K562 (cell line): ENCODE results near the gene SUSD3. TPM values are rescaled to one million over a fixed set of nuclear protein-coding genes. Genes with fewer than 3 reads are reported as not detected.

Experiments used
- CBX1 ChIP-seq: sonication (generic); IDR thresholded peaks from 2 replicates; pipeline ENCODE4 v1.6.1; 2016; ENCODE audit warnings: antibody characterized with exemption, low read depth, mild to moderate bottlenecking
- CBX3 ChIP-seq, 2 experiments: IDR thresholded peaks; 1 replicate in 1 of 2; 2 replicates in 1 of 2; pipeline ENCODE4 v1.6.1; 2012; ENCODE audit warnings: inconsistent platforms in 2 of 2, low read length in 2 of 2, borderline replicate concordance in 1 of 2, control low read depth in 1 of 2
- FOXP4 ChIP-seq: sonication (generic); formaldehyde crosslinking; IDR thresholded peaks from 2 replicates; pipeline ENCODE4 v1.8.0; 2022; ENCODE audit warnings: mild to moderate bottlenecking, missing genetic modification reagents, borderline replicate concordance
- GTF2B ChIP-seq: IDR thresholded peaks from 2 replicates; pipeline ENCODE4 v1.6.1; 2011; ENCODE audit not compliant: insufficient read length; ENCODE audit errors: extremely low read depth
- HCFC1 ChIP-seq: IDR thresholded peaks from 2 replicates; pipeline ENCODE4 v1.6.1; 2012; ENCODE audit warnings: low read depth, low read length, improper control_type of control experiment
- JUND ChIP-seq, 2 experiments: IDR thresholded peaks; 2 replicates in 1 of 2; 3 replicates in 1 of 2; pipeline ENCODE4 v1.6.1; 2011; ENCODE audit warnings: borderline replicate concordance in 2 of 2, low read depth in 2 of 2, low read length in 2 of 2, improper control_type of control experiment in 1 of 2, missing biosample characterization in 1 of 2, missing genetic modification characterization in 1 of 2, missing genetic modification reagents in 1 of 2
- KLF13 ChIP-seq: fragments of 450-650 bp; IDR thresholded peaks from 2 replicates; pipeline ENCODE4 v1.6.1; 2016; ENCODE audit warnings: missing genetic modification characterization, low read depth, mild to moderate bottlenecking, missing compliant biosample characterization, moderate library complexity, borderline replicate concordance
- MAX ChIP-seq: sonication (generic); formaldehyde crosslinking; IDR thresholded peaks from 2 replicates; pipeline ENCODE4 v1.9.0; 2022; ENCODE audit warnings: mild to moderate bottlenecking, missing genetic modification reagents
- MAZ ChIP-seq, 2 experiments: fragments of 450-650 bp in 1 of 2; sonication (generic) in 1 of 2; formaldehyde crosslinking; IDR thresholded peaks in 1 of 2; conservative IDR thresholded peaks in 1 of 2; 2 replicates each; pipeline versions ENCODE4 v1.4.0 to v1.5.0; 2020; ENCODE audit warnings: mild to moderate bottlenecking in 1 of 2, missing genetic modification reagents in 1 of 2
- MLLT1 ChIP-seq, 2 experiments: fragments of 450-650 bp; IDR thresholded peaks; 2 replicates each; pipeline ENCODE4 v1.6.1; 2016
- NCOA4 ChIP-seq: fragments of 450-650 bp; IDR thresholded peaks from 2 replicates; pipeline ENCODE4 v1.6.1; 2018; ENCODE audit warnings: mild to moderate bottlenecking; ENCODE audit not compliant: partially characterized antibody
- NR2C1 ChIP-seq, 2 experiments: fragments of 450-650 bp; IDR thresholded peaks; 2 replicates each; pipeline ENCODE4 v1.6.1; 2017; ENCODE audit warnings: mild to moderate bottlenecking in 2 of 2, antibody characterized with exemption in 1 of 2, inconsistent platforms in 1 of 2, missing compliant biosample characterization in 1 of 2, missing genetic modification characterization in 1 of 2
- NR2C2 ChIP-seq, 2 experiments: fragments of 200-800 bp in 1 of 2; sonication (Bioruptor generic) in 1 of 2; sonication (generic) in 1 of 2; formaldehyde crosslinking in 1 of 2; IDR thresholded peaks; 2 replicates each; pipeline versions ENCODE4 v1.6.1 to v1.8.0; 2016 to 2022; ENCODE audit warnings: mild to moderate bottlenecking in 1 of 2, missing compliant biosample characterization in 1 of 2, missing genetic modification characterization in 1 of 2, missing genetic modification reagents in 1 of 2
- POLR3G ChIP-seq: IDR thresholded peaks from 2 replicates; pipeline ENCODE4 v1.6.1; 2011; ENCODE audit not compliant: insufficient read length, insufficient replicate concordance; ENCODE audit errors: extremely low read depth
- YY1 ChIP-seq, 3 experiments: IDR thresholded peaks; 2 replicates each; pipeline ENCODE4 v1.6.1; 2011; ENCODE audit warnings: low read length in 2 of 3, mild to moderate bottlenecking in 2 of 3, moderate library complexity in 2 of 3, borderline replicate concordance in 1 of 3, control low read depth in 1 of 3, low read depth in 1 of 3; ENCODE audit not compliant: insufficient read depth in 3 of 3, insufficient replicate concordance in 2 of 3, control insufficient read depth in 1 of 3, insufficient read length in 1 of 3; ENCODE audit errors: extremely low read depth in 1 of 3
- ZBTB17 ChIP-seq: fragments of 450-650 bp; formaldehyde crosslinking; IDR thresholded peaks from 2 replicates; pipeline ENCODE4 v1.4.0; 2020; ENCODE audit warnings: mild to moderate bottlenecking
- ZC3H8 ChIP-seq: fragments of 450-650 bp; IDR thresholded peaks from 2 replicates; pipeline ENCODE4 v1.6.1; 2017
- ZNF175 ChIP-seq: fragments of 200-800 bp; sonication (Bioruptor generic); IDR thresholded peaks from 2 replicates; pipeline ENCODE4 v1.6.1; 2016; ENCODE audit warnings: low read depth, mild to moderate bottlenecking, missing genetic modification characterization, missing compliant biosample characterization
- ZNF766 ChIP-seq: fragments of 200-800 bp; sonication (Bioruptor generic); conservative IDR thresholded peaks from 2 replicates; pipeline ENCODE4 v1.6.1; 2016; ENCODE audit warnings: missing genetic modification characterization, missing compliant biosample characterization
- ZZZ3 ChIP-seq: fragments of 450-650 bp; IDR thresholded peaks from 2 replicates; pipeline ENCODE4 v1.6.1; 2016; ENCODE audit warnings: antibody characterized with exemption, mild to moderate bottlenecking, moderate library complexity
- polyA plus RNA-seq, 8 experiments: library from polyadenylated mRNA; depleted of rRNA in 4 of 8; stranded (reverse) in 5 of 8; unstranded in 3 of 8; fragments of >200 nt; fragmentation: Nextera tagmentation in 2 of 8; fragmentation: Illumina TruSeq in 1 of 8; extraction: Ambion mirVana in 2 of 8; extraction: Trizol in 1 of 8; gene quantifications; 2 replicates each; pipeline versions ENCODE4 v1.2.1 to v1.2.3, GENCODE V29; 2011 to 2014; ENCODE audit warnings: inconsistent platforms in 1 of 8, missing spikeins in 1 of 8
- total RNA-seq, 7 experiments: library from RNA; depleted of rRNA in 6 of 7; stranded (reverse); fragments of >200 nt in 6 of 7; fragmentation: Illumina TruSeq in 2 of 7; extraction: Trizol in 2 of 7; gene quantifications; 2 replicates each; pipeline versions ENCODE4 v1.2.1 to v1.2.3, GENCODE V29; 2011 to 2021; ENCODE audit warnings: low replicate concordance in 1 of 7

Gene SUSD3
- total and polyA plus RNA-seq, 9 of the 15 experiments (the other 6 are each of a cell fraction or from before 2014, with no cell fraction given) = 1.3 to 21.7 (median 11.4) TPM

GRCh38 chr9:93064392-93065134 lies 6.1 kb downstream of the SUSD3 start (continued):
- no peak for TF ChIP-seq FOXP4 (CRISPR knock-in tag)
- no peak for TF ChIP-seq GTF2B
- peak; percentile 62 for TF ChIP-seq HCFC1
- TF ChIP-seq MAZ (CRISPR knock-in tag; conservative IDR thresholded peaks at IDR 0.05 in 1 of 2, IDR thresholded peaks at IDR 0.05 in 1 of 2) = peak; percentile 63 to 70
- peak; percentile 74; the same call in 1 of the 2 replicates for TF ChIP-seq ZNF766 (CRISPR knock-in tag)
- no peak for TF ChIP-seq NCOA4
- TF ChIP-seq CBX3 (IDR thresholded peaks at IDR 0.05; ENCODE audit: borderline replicate concordance in 1 of 2, low read length in 2 of 2) = peak in 1 of 2 experiments; percentile 37; a peak in 1 of 3 replicates
- peak in 1 of 2 experiments; percentile 100; a peak in 2 of 4 replicates for TF ChIP-seq MLLT1 (IDR thresholded peaks at IDR 0.05)
- peak; percentile 99 for TF ChIP-seq ZBTB17
- TF ChIP-seq ZC3H8 = no peak
- no peak for TF ChIP-seq KLF13 (tag)
- TF ChIP-seq NR2C1 (IDR thresholded peaks at IDR 0.05) = no peak; the same call in 1 of the 2 replicates
- peak; percentile 77 for TF ChIP-seq NR2C1 (tag; IDR thresholded peaks at IDR 0.05)
- peak; percentile 62; the same call in 1 of the 2 replicates for TF ChIP-seq JUND (IDR thresholded peaks at IDR 0.05; ENCODE audit: borderline replicate concordance, low read depth, low read length)
- TF ChIP-seq JUND (tag; IDR thresholded peaks at IDR 0.05; ENCODE audit: borderline replicate concordance, low read depth, low read length) = peak; percentile 10; the same call in 1 of the 3 replicates
- peak; percentile 26; the same call in 1 of the 2 replicates for TF ChIP-seq CBX1
- TF ChIP-seq ZNF175 (CRISPR knock-in tag) = 0 out of 2 replicates have a peak, but pooled peaks have one; percentile 53
- TF ChIP-seq ZZZ3 = no peak
- TF ChIP-seq YY1 (IDR thresholded peaks at IDR 0.05; ENCODE audit: borderline replicate concordance in 1 of 3, control insufficient read depth in 1 of 3, extremely low read depth in 1 of 3, insufficient read depth in 3 of 3, insufficient read length in 1 of 3, insufficient replicate concordance in 2 of 3, low read depth in 1 of 3, low read length in 2 of 3) = peak in 1 of 3 experiments; percentile 31
- TF ChIP-seq NR2C2 (CRISPR knock-in tag; IDR thresholded peaks at IDR 0.05) = peak; percentile 86
- peak; percentile 89 for TF ChIP-seq NR2C2 (tag; IDR thresholded peaks at IDR 0.05)
- TF ChIP-seq MAX (CRISPR knock-in tag) = peak; percentile 70
- no peak for TF ChIP-seq POLR3G
